Neural cell (in vitro differentiated cells): ENCODE results near the gene PAQR9. TPM values are rescaled to one million over a fixed set of nuclear protein-coding genes. Genes with fewer than 3 reads are reported as not detected.

ENCODE experiments used
- H2AFZ ChIP-seq: fragments of 200-600, 300-800 bp; sonication (generic), shearing (Covaris generic); 2 replicates; pipeline ENCODE4 v1.6.0; 2014; ENCODE audit warnings: low read depth, mild to moderate bottlenecking, antibody characterized with exemption, low read length, moderate library complexity
- H3F3A ChIP-seq: fragments of 200-600 bp; shearing (Covaris generic); 2 replicates; pipeline ENCODE4 v1.6.1; 2016; ENCODE audit warnings: mild to moderate bottlenecking, moderate library complexity, mixed read lengths, antibody characterized with exemption, low read length; ENCODE audit not compliant: insufficient read depth, poor library complexity, severe bottlenecking
- H3K27ac ChIP-seq: fragments of 200-600, 300-800 bp; sonication (generic), shearing (Covaris generic); 2 replicates; pipeline ENCODE4 v1.5.1; 2014; ENCODE audit warnings: mild to moderate bottlenecking, low read length, moderate library complexity
- H3K27me3 ChIP-seq: fragments of 300-800, 200-600 bp; sonication (generic), shearing (Covaris generic); 2 replicates; pipeline ENCODE4 v1.6.0; 2014; ENCODE audit warnings: mild to moderate bottlenecking, low read depth, low read length, moderate library complexity; ENCODE audit not compliant: insufficient read depth
- H3K36me3 ChIP-seq: fragments of 300-800, 200-600 bp; sonication (generic), shearing (Covaris generic); 2 replicates; pipeline ENCODE4 v1.5.1; 2014; ENCODE audit warnings: mild to moderate bottlenecking, antibody characterized with exemption, low read length, moderate library complexity; ENCODE audit not compliant: insufficient read depth
- H3K4me2 ChIP-seq: fragments of 300-800, 200-600 bp; sonication (generic), shearing (Covaris generic); 2 replicates; pipeline ENCODE4 v1.6.0; 2014; ENCODE audit warnings: mild to moderate bottlenecking, low read length
- H3K4me3 ChIP-seq: fragments of 300-800, 200-600 bp; sonication (generic), shearing (Covaris generic); 2 replicates; pipeline ENCODE4 v1.5.1; 2014; ENCODE audit warnings: mild to moderate bottlenecking, low read length, moderate library complexity
- H3K79me2 ChIP-seq: fragments of 200-600 bp; shearing (Covaris generic); replicated peaks from 2 replicates; pipeline ENCODE4 v1.6.0; 2014; ENCODE audit warnings: mild to moderate bottlenecking, low read length, moderate library complexity; ENCODE audit not compliant: insufficient read depth
- H3K9ac ChIP-seq: fragments of 300-800, 200-600 bp; sonication (generic), shearing (Covaris generic); 2 replicates; pipeline ENCODE4 v1.6.1; 2016; ENCODE audit warnings: mild to moderate bottlenecking, low read length, mixed read lengths
- H3K9me2 ChIP-seq: fragments of 200-600 bp; shearing (Covaris generic); 2 replicates; pipeline ENCODE4 v1.6.1; 2016; ENCODE audit warnings: mild to moderate bottlenecking, low read length, mixed read lengths; ENCODE audit not compliant: insufficient read depth
- H3K9me3 ChIP-seq: fragments of 200-600, 300-800 bp; sonication (generic), shearing (Covaris generic); 2 replicates; pipeline ENCODE4 v1.6.1; 2016; ENCODE audit warnings: mild to moderate bottlenecking, mixed run types, low read length, moderate library complexity, mixed read lengths
- H4K20me1 ChIP-seq: fragments of 200-600 bp; shearing (Covaris generic); 2 replicates; pipeline ENCODE4 v1.6.1; 2016; ENCODE audit warnings: mild to moderate bottlenecking, mixed run types; ENCODE audit not compliant: insufficient read depth
- EP300 ChIP-seq: fragments of 450-650 bp; conservative IDR thresholded peaks from 2 replicates; pipeline ENCODE4 v1.6.1; 2014; ENCODE audit warnings: antibody characterized with exemption, mild to moderate bottlenecking, moderate library complexity; ENCODE audit not compliant: poor library complexity, severe bottlenecking
- EZH2 ChIP-seq: fragments of 200-600, 300-800 bp; shearing (Covaris generic), sonication (generic); IDR thresholded peaks from 2 replicates; pipeline ENCODE4 v1.6.1; 2014; ENCODE audit warnings: antibody characterized with exemption, low read length, borderline replicate concordance, mild to moderate bottlenecking; ENCODE audit not compliant: insufficient read depth, poor library complexity, severe bottlenecking
- MXI1 ChIP-seq: fragments of 450-650 bp; conservative IDR thresholded peaks from 2 replicates; pipeline ENCODE4 v1.6.1; 2014; ENCODE audit warnings: antibody characterized with exemption, mild to moderate bottlenecking; ENCODE audit not compliant: poor library complexity, severe bottlenecking
- POLR2AphosphoS5 ChIP-seq: IDR thresholded peaks from 2 replicates; pipeline ENCODE4 v1.6.1; 2012
- RAD21 ChIP-seq: fragments of 450-650 bp; conservative IDR thresholded peaks from 2 replicates; pipeline ENCODE4 v1.6.1; 2014; ENCODE audit warnings: antibody characterized with exemption, mild to moderate bottlenecking, moderate library complexity
- SMC3 ChIP-seq: fragments of 450-650 bp; conservative IDR thresholded peaks from 2 replicates; pipeline ENCODE4 v1.6.1; 2014; ENCODE audit warnings: antibody characterized with exemption, mild to moderate bottlenecking, moderate library complexity; ENCODE audit not compliant: poor library complexity
- TAF1 ChIP-seq: IDR thresholded peaks from 2 replicates; pipeline ENCODE4 v1.6.1; 2012; ENCODE audit warnings: low read depth
- polyA plus RNA-seq: library from polyadenylated mRNA; depleted of rRNA; stranded (reverse); fragments of >200 nt; gene quantifications from 2 replicates; pipeline ENCODE4 v1.2.3, GENCODE V29; 2014
- TF ChIP-seq, protein P1 (sequence below): IDR thresholded peaks from 2 replicates; pipeline ENCODE4 v1.6.1; 2012; ENCODE audit warnings: borderline replicate concordance
- TF ChIP-seq, protein P2 (sequence below): fragments of 450-650 bp; IDR thresholded peaks from 2 replicates; pipeline ENCODE4 v1.5.1; 2014; ENCODE audit warnings: antibody characterized with exemption, mild to moderate bottlenecking, moderate library complexity; ENCODE audit not compliant: poor library complexity, severe bottlenecking

The PAQR9 gene
- polyA plus RNA-seq, 1 donor from 2014 or later, result 0.24 TPM

DNA sequence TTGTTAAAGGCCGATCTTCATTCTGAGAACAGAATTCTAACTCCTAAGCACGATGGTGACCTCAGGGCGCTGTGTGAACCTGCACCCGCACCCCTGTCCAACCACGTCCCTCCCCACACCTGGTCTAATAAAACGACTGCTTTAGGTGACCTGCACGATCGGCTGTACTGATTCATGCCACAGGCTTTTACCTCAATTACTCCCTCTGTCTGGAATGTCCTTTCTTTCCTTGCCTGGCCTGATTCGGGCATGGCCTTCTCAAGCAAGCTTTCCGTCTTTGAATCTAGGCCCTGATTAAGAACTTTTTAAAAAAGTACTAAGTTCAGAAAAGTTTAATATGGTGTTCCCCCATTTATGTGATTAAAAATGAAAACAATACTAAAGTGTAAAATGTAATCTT lies 37.1 kb upstream of the PAQR9 start:
- H3K4me2 ChIP-seq, result peak overlapping the region; percentile 74
- peaks cover 40% of the 10 kb centered on the region for H3K79me2 ChIP-seq
- H3F3A ChIP-seq, result no peaks in the 10 kb centered on the region
- no peaks in the 10 kb centered on the region for H3K36me3 ChIP-seq
- no peaks in the 10 kb centered on the region for H3K27me3 ChIP-seq
- H3K9ac ChIP-seq, result peak overlapping the region; percentile 88
- peak overlapping the region; percentile 78 for H2AFZ ChIP-seq
- peak overlapping the region; percentile 81 for H3K4me3 ChIP-seq
- no peak for TF ChIP-seq SMC3
- TF ChIP-seq TAF1, result no peak
- TF ChIP-seq EZH2, result no peak
- TF ChIP-seq, protein P1, sequence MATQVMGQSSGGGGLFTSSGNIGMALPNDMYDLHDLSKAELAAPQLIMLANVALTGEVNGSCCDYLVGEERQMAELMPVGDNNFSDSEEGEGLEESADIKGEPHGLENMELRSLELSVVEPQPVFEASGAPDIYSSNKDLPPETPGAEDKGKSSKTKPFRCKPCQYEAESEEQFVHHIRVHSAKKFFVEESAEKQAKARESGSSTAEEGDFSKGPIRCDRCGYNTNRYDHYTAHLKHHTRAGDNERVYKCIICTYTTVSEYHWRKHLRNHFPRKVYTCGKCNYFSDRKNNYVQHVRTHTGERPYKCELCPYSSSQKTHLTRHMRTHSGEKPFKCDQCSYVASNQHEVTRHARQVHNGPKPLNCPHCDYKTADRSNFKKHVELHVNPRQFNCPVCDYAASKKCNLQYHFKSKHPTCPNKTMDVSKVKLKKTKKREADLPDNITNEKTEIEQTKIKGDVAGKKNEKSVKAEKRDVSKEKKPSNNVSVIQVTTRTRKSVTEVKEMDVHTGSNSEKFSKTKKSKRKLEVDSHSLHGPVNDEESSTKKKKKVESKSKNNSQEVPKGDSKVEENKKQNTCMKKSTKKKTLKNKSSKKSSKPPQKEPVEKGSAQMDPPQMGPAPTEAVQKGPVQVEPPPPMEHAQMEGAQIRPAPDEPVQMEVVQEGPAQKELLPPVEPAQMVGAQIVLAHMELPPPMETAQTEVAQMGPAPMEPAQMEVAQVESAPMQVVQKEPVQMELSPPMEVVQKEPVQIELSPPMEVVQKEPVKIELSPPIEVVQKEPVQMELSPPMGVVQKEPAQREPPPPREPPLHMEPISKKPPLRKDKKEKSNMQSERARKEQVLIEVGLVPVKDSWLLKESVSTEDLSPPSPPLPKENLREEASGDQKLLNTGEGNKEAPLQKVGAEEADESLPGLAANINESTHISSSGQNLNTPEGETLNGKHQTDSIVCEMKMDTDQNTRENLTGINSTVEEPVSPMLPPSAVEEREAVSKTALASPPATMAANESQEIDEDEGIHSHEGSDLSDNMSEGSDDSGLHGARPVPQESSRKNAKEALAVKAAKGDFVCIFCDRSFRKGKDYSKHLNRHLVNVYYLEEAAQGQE, result no peak
- no peak for TF ChIP-seq EP300
- TF ChIP-seq POLR2AphosphoS5, result no peak
- no peak for TF ChIP-seq MXI1
- TF ChIP-seq, protein P2, sequence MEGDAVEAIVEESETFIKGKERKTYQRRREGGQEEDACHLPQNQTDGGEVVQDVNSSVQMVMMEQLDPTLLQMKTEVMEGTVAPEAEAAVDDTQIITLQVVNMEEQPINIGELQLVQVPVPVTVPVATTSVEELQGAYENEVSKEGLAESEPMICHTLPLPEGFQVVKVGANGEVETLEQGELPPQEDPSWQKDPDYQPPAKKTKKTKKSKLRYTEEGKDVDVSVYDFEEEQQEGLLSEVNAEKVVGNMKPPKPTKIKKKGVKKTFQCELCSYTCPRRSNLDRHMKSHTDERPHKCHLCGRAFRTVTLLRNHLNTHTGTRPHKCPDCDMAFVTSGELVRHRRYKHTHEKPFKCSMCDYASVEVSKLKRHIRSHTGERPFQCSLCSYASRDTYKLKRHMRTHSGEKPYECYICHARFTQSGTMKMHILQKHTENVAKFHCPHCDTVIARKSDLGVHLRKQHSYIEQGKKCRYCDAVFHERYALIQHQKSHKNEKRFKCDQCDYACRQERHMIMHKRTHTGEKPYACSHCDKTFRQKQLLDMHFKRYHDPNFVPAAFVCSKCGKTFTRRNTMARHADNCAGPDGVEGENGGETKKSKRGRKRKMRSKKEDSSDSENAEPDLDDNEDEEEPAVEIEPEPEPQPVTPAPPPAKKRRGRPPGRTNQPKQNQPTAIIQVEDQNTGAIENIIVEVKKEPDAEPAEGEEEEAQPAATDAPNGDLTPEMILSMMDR, result no peak
- no peak for TF ChIP-seq RAD21
- H3K27ac ChIP-seq, result peak overlapping the region; percentile 89
- no peaks in the 10 kb centered on the region for H4K20me1 ChIP-seq
- no peaks in the 10 kb centered on the region for H3K9me2 ChIP-seq
- no peaks in the 10 kb centered on the region for H3K9me3 ChIP-seq

DNA sequence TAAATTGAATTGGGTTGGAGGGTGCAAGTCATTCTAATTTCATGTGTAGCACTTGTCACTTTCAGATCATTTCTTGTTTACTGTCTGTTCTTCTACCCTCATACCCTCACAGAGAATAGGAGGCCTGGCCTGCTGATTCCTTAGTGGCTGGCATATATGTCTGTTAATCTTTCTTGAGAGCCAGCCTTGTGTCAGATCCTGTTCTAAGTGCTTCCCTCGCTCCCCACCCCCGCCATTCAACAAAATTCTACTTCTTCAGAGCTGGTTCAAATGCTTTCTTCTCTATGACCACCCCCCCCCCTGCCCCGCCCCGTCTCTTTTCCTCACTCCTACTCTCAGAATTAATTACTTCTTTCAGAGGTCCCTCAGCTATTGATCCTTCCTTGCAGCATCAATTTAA lies 36.4 kb upstream of the PAQR9 start:
- Histone ChIP-seq H3K9ac (peak overlapping the region; percentile 88), H3K27ac (no peak overlapping the region), H2AFZ (no peak overlapping the region)

More for the DNA sequence above, 36.4 kb upstream of the PAQR9 start:
- H3K9me3 ChIP-seq, result no peaks in the 10 kb centered on the region
- H3K4me3 ChIP-seq, result peak overlapping the region; percentile 81
- H4K20me1 ChIP-seq, result no peaks in the 10 kb centered on the region
- H3F3A ChIP-seq, result no peaks in the 10 kb centered on the region
- H3K9me2 ChIP-seq, result no peaks in the 10 kb centered on the region
- no peaks in the 10 kb centered on the region for H3K27me3 ChIP-seq
- TF ChIP-seq, protein P1, result no peak
- TF ChIP-seq POLR2AphosphoS5 (no peak), EZH2 (no peak), RAD21 (no peak), MXI1 (no peak), SMC3 (no peak), EP300 (no peak), TAF1 (no peak)
- TF ChIP-seq, protein P2, result no peak
- peaks cover 33% of the 10 kb centered on the region for H3K79me2 ChIP-seq
- H3K4me2 ChIP-seq, result no peak overlapping the region
- H3K36me3 ChIP-seq, result no peaks in the 10 kb centered on the region
